Sciatic nerve (tissue), 2 donors: ENCODE data around the gene EXOC1. TPM values are rescaled to one million over a fixed set of nuclear protein-coding genes. Genes with fewer than 3 reads are reported as not detected.
"Not testable (repeated sequence)": the region's sequence is repeated elsewhere in the genome, so short reads cannot be mapped to it uniquely, and the experiment has no call there.

ENCODE experiments used
- ATAC-seq: fragments of 200-7000 bp; cut with Tn5 transposase; one replicate; pipeline ENCODE4 v1.9.1; 2020; ENCODE audit warnings: mild to moderate bottlenecking, moderate library complexity
- DNase-seq: peaks from one replicate; pipeline ENCODE4 v3.0.0-alpha.2; 2020; ENCODE audit warnings: low spot score
- intact Hi-C: fragments of 100-400 bp; cut with DNase I; formaldehyde crosslinking; loops from one replicate; pipeline ENCODE4 v1.14.2; 2022
- total RNA-seq: library from RNA; stranded (reverse); fragmentation: NEBNext Ultra II Directional; extraction: Animal tissue kit (Norgen Biotek cat#: 25700); gene quantifications from one replicate; pipeline ENCODE4 v1.2.1, GENCODE V29; 2021
- donor health status: DM: no; HTN: no; CAD: no.
- donor health status: DM: no; HTN: no; CAD: no.

EXOC1 gene
- 51.0 TPM for total RNA-seq

GRCh38 chr4:55853484-55854046 lies at the start of gene EXOC1:
EXOC1 (plus strand) TSS chr4:55853648; CDS start chr4:55858324, 4,676 bp downstream.
- DNase-seq (peak; percentile 99), ATAC-seq (peak; percentile 100)
- intact Hi-C loops: no loop called here

GRCh38 chr4:55807556-55807955 lies 45.9 kb upstream of the EXOC1 start:
- ATAC-seq: no peak
- intact Hi-C loops: no loop called here

GRCh38 chr4:55808186-55808585 lies 45.3 kb upstream of the EXOC1 start:
- intact Hi-C loops: no loop called here
- no peak for DNase-seq
- no peak for ATAC-seq

More at GRCh38 chr4:55807556-55807955, 45.9 kb upstream of the EXOC1 start:
- no peak for DNase-seq

GRCh38 chr4:55808632-55809031 lies 44.8 kb upstream of the EXOC1 start:
- no peak for DNase-seq
- intact Hi-C loops: no loop called here
- ATAC-seq: no peak

GRCh38 chr4:55817691-55818090 lies 35.8 kb upstream of the EXOC1 start:
- DNase-seq (no peak), ATAC-seq (no peak)
- intact Hi-C loops: no loop called here

- DNase-seq (no peak), ATAC-seq (no peak)
- intact Hi-C loops: no loop called here
Observed at GRCh38 chr4:55819634-55820033, 33.8 kb upstream of the EXOC1 start, which contains the start of gene EXOC1L. EXOC1L (plus strand) TSS chr4:55819790; CDS start chr4:55820027, 237 bp downstream.

- ATAC-seq: no peak
- intact Hi-C loops: no loop called here
- no peak for DNase-seq
Observed at GRCh38 chr4:55820279-55820678, 33.2 kb upstream of the EXOC1 start.

- intact Hi-C loops: no loop called here
- no peak for ATAC-seq
- no peak for DNase-seq
Observed at GRCh38 chr4:55822329-55822728, 31.1 kb upstream of the EXOC1 start.

- DNase-seq (no peak), ATAC-seq (no peak)
- intact Hi-C loops: no loop called here
Observed at GRCh38 chr4:55824865-55825264, 28.6 kb upstream of the EXOC1 start.

GRCh38 chr4:55826986-55827385 lies 26.5 kb upstream of the EXOC1 start:
- no peak for ATAC-seq
- intact Hi-C loops: no loop called here
- no peak for DNase-seq

GRCh38 chr4:55827582-55827981 lies 25.9 kb upstream of the EXOC1 start:
- ATAC-seq (no peak), DNase-seq (no peak)
- intact Hi-C loops: no loop called here

- intact Hi-C loops: no loop called here
- no peak for DNase-seq
- no peak for ATAC-seq
Observed at GRCh38 chr4:55830048-55830447, 23.4 kb upstream of the EXOC1 start.

GRCh38 chr4:55830716-55831115 lies 22.7 kb upstream of the EXOC1 start:
- DNase-seq: no peak
- ATAC-seq: no peak
- intact Hi-C loops: no loop called here

GRCh38 chr4:55834086-55834795 lies 19.2 kb upstream of the EXOC1 start:
- intact Hi-C loops: no loop called here
- ATAC-seq (no peak), DNase-seq (no peak)

- intact Hi-C loops: no loop called here
- no peak for ATAC-seq
- DNase-seq: no peak
Observed at GRCh38 chr4:55837903-55838302, 15.5 kb upstream of the EXOC1 start.

- no peak for ATAC-seq
- intact Hi-C loops: no loop called here
Observed at GRCh38 chr4:55838356-55838755, 15.1 kb upstream of the EXOC1 start.

GRCh38 chr4:55838952-55839351 lies 14.5 kb upstream of the EXOC1 start:
- intact Hi-C loops: no loop called here
- ATAC-seq (no peak), DNase-seq (no peak)

More at GRCh38 chr4:55838356-55838755, 15.1 kb upstream of the EXOC1 start:
- DNase-seq: no peak

- ATAC-seq (no peak), DNase-seq (no peak)
- intact Hi-C loops: no loop called here
Observed at GRCh38 chr4:55840956-55841355, 12.5 kb upstream of the EXOC1 start.

GRCh38 chr4:55841373-55842239 lies 11.8 kb upstream of the EXOC1 start:
- intact Hi-C loops, ATAC-seq, DNase-seq: not testable (repeated sequence)

GRCh38 chr4:55842312-55842711 lies 11.1 kb upstream of the EXOC1 start:
- ATAC-seq, DNase-seq, intact Hi-C loops: not testable (repeated sequence)
